Keratinocyte (primary cell): Measurements from ENCODE around the gene ANKFN1.

Source experiments
- EZH2 ChIP-seq: IDR thresholded peaks from one replicate; pipeline ENCODE4 v1.6.1; 2012; ENCODE audit warnings: inconsistent platforms, mild to moderate bottlenecking, low read length, moderate library complexity
- TF ChIP-seq, protein P1 (sequence below), 3 experiments: IDR thresholded peaks in 1 of 3; conservative IDR thresholded peaks in 1 of 3; optimal IDR thresholded peaks in 1 of 3; 2 replicates in 2 of 3; 3 replicates in 1 of 3; pipeline versions ENCODE3 to v1.5.1; 2011; ENCODE audit warnings: low read length in 3 of 3, mild to moderate bottlenecking in 3 of 3, moderate library complexity in 2 of 3, control low read depth in 1 of 3, inconsistent platforms in 1 of 3; ENCODE audit not compliant: insufficient read depth in 2 of 3; ENCODE audit errors: extremely low read depth in 1 of 3

DNA sequence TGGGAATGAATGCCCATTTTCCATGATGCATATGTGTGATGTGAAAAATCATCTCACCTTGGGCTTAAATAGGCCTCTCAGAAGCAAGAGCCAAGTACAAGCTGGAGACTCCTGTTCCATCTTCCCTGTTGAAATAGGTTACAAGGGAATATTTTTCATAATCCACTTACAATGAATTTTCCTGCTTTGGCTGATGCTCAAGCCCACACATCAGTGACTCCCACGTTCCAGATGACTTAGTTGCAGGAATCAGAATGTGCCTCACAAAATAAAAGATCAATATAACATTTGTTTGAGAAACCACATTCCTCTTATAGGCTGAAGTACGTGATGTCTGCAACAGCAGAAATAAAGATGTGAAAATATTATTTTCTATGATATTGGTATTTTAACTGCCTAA lies 24.1 kb downstream of the ANKFN1 start:
- TF ChIP-seq, protein P1, sequence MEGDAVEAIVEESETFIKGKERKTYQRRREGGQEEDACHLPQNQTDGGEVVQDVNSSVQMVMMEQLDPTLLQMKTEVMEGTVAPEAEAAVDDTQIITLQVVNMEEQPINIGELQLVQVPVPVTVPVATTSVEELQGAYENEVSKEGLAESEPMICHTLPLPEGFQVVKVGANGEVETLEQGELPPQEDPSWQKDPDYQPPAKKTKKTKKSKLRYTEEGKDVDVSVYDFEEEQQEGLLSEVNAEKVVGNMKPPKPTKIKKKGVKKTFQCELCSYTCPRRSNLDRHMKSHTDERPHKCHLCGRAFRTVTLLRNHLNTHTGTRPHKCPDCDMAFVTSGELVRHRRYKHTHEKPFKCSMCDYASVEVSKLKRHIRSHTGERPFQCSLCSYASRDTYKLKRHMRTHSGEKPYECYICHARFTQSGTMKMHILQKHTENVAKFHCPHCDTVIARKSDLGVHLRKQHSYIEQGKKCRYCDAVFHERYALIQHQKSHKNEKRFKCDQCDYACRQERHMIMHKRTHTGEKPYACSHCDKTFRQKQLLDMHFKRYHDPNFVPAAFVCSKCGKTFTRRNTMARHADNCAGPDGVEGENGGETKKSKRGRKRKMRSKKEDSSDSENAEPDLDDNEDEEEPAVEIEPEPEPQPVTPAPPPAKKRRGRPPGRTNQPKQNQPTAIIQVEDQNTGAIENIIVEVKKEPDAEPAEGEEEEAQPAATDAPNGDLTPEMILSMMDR (optimal IDR thresholded peaks at IDR 0.05 in 1 of 3, IDR thresholded peaks at IDR 0.05 in 1 of 3, conservative IDR thresholded peaks at IDR 0.05 in 1 of 3; ENCODE audit: extremely low read depth in 1 of 3, insufficient read depth in 2 of 3, low read length in 3 of 3), result no peak
- no peak for TF ChIP-seq EZH2
